ENCODE data around the gene FBXO33.
A peak's percentile ranks its signal among the peaks of the same experiment; 100 is the strongest.
"Not testable (repeated sequence)": the region's sequence is repeated elsewhere in the genome, so short reads cannot be mapped to it uniquely, and the experiment has no call there.

FBXO33 gene

DNA sequence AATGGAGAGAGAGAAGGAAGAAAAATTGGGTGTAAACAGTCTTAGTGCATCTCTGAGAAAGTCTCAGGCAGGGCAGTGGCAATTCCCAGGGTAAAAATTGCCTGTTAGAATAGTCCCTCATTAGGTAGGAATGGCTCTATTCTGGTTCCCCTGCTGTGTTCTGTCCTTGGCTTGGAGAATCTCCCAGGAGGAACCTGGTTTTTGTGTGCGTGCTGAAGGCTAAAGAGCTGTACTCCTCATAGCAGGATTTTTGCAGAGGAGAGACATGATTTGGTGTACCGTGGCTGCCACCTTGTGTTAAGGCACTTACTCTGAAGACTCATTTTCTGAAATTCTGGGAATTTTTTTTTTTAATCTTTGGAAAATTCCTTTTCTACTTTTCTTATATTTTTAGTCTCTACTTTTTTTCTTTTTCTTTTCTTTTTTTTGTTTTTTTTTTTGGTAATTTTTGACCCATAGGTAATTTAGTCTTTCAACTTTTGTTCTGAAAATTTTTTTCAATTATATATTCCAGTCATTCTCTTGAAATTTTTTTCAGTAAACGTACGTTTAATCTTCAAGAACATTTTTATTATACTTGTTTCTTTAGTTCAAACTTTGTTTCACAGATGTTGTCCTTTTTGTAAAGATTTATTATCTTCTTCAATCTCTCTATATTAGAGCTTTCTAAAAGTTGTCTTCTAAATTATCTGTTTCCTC is 63.8 kb downstream of the FBXO33 start:
- peak; percentile 69 for DNase-seq

DNA sequence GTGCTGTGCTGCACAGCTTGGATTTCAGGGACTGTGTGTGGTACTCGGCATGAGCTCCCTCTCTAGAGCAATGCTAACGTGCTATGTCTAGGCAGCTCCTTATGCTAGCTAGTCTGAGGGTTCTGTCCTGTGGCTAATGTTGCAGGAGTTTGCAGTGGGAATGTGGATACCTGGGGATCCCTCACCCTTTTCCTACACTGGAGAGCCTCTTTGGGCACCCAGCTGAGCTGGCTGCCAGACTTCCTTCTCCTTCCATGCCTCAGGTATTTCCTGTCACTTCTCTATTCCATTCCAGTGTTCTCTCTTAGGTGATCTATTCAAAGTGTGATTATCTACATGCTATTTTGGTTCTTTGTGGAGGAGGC is 64.9 kb downstream of the FBXO33 start:
- no peak for DNase-seq

DNA sequence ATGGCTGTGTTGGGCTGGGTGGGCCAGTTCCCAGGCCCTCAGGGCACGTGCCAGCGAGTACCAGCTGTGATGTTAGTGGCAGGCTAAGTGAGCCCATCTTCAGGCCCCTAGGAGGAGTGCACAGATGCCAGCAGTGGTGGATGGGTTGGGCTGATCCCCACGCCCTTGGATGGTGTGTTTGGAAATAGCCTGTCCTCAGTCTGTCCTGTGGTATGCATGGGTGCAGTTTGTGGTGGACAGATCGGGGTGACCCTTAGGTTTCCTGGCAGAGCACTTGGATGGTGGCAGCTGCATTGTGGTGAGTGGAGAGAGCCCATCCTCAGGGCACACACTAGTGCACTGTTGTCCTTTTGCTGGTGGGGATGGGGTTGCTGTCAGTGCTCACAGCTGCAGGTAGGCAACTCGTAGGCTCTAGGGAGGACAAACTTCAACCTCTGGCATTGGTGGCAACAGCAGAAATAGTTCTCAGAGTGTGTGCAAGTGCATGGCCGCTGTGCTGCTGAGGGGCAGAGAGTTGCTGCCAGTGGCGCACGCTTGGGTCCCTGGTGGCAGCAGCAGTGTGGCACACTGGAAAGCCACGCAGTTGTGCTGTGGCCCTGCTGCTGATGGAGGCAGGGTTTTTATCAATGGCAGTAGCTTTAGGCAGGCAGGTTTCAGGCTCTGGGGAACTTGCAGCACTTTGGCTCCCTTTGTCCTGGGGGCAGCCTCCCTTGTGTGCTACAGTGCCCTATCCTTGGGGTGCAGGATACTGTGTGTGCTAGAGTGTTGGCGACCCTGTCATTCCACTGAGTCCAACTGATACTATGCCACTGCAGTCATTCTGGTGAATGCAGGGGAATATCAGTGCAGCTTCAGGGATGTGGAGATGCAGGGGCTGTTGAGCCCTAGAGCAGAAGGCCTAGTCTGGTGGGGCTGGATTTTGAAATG is 65.5 kb downstream of the FBXO33 start:
- DNase-seq = no peak

DNA sequence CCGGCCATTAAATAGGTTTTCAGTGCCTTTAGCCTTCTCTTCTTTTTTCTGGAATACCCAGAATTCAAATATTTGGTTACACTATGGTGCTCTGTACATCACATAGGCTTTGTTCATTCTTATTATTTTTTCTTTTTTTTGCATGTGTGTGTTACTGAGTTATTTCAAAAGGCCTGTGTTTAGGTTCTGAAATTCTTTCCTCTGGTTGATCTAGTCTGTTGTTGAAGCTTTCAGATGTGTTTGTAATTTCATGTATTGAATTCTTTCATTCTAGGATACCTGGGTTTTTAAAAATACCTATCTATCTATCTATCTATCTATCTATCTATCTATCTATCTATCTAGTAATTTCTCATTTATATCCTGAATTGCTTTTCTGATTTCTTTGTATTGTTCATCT is 66.9 kb downstream of the FBXO33 start:
- no peak for DNase-seq

DNA sequence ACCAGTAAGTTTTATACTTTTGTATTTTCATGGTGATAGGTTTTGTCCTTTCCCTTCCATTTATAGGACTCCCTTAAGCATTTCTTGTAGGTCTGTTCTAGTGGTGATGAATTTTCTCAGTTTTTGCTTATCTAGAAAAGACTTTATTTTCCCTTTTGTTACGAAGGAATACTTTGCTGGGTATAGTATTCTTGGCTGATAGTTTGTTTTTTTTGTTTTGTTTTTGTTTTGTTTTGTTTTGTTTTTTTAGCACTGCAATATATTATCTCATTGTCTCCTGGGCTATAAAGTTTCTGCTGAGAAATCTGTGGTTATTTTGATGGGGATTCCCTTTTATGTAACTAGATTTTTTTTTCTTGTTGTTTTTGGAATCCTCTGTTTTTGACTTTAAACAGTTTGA is 67.7 kb downstream of the FBXO33 start:
- DNase-seq = no peak

DNA sequence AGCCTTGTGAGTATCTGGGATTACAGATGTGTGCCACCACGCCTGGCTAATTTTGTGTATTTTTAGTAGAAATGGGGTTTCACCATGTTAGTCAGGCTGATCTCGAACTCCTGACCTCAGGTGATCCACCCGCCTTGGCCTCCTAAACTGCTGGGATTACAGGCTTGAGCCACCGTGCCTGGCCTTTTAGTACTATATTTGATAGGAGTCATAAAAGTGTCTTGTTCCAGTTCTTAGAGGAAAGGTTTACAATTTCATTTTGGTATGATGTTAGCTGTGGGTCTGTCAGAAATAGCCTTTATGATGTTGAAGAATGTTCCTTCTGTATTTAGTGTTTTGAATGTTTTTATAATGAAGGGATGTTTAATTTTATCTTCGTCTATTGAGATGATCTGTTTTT is 70.7 kb downstream of the FBXO33 start:
- DNase-seq = not testable (repeated sequence)

DNA sequence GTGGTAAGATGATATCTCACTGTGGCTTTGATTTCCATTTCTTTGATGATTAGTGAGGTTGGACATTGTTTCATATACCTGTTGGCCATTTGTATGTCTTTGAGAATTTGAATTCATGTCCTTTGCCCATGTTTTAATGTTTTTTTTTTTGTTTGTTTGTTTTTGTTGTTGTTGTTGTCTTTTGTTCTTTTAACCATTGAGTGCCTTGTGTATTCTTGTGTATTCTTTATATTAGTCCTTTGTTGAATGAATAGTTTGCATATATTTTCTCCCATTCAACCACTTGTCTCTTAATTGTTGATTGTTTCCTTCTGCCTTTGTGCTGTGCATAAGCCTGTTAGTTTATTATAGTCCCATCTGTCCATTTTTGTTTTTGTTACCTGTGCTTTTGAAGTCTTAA is 71.9 kb downstream of the FBXO33 start:
- no peak for DNase-seq

DNA sequence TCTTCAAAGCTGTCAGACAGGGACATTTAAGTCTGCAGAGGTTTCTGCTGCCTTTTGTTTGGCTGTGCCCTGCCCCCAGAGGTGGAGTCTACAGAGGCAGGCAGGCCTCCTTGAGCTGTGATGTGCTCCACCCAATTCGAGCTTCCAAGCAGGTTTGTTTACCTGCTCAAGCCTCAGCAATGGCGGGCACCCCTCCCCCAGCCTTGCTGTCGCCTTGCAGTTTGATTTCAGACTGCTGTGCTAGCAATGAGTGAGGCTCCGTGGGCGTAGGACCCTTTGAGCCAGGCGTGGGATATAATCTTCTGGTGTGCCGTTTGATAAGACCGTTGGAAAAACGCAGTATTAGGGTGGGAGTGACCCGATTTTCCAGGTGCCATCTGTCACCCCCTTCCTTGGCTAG is 73.2 kb downstream of the FBXO33 start:
- not testable (repeated sequence) for DNase-seq

DNA sequence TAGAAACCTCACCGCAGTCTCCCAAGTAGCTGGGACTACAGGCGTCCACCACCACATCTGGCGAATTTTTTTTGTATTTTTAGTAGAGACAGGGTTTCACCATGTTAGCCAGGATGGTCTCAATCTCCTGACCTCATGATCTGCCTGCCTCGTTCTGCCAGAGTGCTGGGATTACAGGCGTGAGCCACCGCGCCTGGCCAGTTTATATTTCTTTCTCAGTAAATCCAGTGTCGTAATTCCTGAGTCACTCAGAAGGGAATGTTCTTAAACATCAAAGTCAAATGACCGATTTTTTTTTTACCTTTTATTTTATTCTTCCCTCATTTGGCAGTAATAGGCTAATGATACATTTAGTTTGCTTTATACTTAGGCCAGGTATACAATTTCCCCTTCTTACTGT is 80.5 kb downstream of the FBXO33 start:
- no peak for DNase-seq

DNA sequence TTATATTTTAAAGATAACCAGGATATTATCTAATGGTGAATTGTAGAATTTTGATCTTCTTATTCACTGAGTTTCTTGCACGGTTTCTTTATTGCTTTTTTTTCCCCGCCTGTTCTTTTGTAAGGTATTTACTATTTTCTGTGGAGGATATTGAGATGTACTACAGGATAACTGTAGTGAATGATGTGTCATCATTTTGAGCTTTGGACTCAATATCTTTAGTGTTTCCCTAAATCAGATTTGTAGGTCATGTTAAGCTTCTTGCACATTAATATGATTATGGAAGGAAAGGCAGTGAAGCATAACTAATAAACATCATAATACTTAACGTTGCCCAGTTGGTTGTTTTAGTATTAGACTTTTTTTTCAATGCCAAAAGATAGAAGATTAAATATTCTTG is 81.4 kb downstream of the FBXO33 start:
- no peak for DNase-seq
